ENCODE data around the gene NFIA.

The NFIA gene

DNA sequence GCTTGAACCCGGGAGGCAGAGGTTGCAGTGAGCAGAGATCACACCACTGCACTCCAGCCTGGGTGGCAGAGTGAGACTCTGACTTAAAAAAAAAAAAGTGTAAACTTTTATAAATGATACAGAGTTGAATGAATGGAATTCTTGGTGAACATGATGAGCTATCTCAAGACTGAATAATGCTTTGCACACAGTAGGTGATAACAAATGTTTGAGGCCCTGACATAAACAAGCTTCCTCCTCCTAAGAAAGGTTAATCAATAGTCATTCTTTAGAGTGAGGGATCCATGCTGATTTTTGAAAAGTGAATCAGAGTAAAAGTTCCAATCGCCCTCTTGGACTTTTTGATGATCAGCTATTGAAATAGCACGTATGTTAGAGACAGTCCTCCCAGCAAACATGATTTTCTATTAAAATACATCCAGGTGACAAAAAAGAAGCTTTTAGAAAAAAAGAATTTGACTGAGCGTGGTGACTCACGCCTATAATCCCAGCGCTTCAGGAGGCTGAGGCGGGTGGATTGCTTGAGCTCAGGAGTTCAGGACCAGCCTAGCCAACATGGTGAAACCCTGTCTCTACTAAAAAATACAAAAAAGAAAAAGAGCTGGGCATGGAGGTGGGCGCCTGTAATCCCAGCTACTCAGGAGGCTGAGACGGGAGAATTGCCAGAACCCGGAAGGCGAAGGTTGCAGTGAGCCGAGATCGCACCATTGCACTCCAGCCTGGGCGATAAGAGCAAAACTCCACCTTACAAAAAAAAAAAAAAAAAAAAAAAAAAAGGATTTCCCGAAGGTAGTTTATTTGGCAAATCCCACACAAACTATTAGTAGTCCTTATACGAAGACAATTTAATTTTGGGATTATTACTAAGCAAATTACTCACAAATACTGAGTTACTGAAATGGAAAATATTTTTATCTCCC is 181.8 kb downstream of the NFIA start:
- no peak overlapping the region for H3K4me3 ChIP-seq (IDR thresholded peaks at IDR 0.05; ENCODE audit: insufficient read depth, low read depth, low read length)
- H3K27me3 ChIP-seq (ENCODE audit: insufficient read depth, low read depth) = no peaks in the 10 kb centered on the region
- H3K4me1 ChIP-seq (ENCODE audit: low read depth, poor library complexity, severe bottlenecking) = no peaks in the 10 kb centered on the region
- H3K36me3 ChIP-seq (ENCODE audit: insufficient read depth) = no peaks in the 10 kb centered on the region
- TF ChIP-seq, protein P1, sequence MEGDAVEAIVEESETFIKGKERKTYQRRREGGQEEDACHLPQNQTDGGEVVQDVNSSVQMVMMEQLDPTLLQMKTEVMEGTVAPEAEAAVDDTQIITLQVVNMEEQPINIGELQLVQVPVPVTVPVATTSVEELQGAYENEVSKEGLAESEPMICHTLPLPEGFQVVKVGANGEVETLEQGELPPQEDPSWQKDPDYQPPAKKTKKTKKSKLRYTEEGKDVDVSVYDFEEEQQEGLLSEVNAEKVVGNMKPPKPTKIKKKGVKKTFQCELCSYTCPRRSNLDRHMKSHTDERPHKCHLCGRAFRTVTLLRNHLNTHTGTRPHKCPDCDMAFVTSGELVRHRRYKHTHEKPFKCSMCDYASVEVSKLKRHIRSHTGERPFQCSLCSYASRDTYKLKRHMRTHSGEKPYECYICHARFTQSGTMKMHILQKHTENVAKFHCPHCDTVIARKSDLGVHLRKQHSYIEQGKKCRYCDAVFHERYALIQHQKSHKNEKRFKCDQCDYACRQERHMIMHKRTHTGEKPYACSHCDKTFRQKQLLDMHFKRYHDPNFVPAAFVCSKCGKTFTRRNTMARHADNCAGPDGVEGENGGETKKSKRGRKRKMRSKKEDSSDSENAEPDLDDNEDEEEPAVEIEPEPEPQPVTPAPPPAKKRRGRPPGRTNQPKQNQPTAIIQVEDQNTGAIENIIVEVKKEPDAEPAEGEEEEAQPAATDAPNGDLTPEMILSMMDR (conservative IDR thresholded peaks at IDR 0.05; ENCODE audit: low read depth, low read length) = no peak
- no peak overlapping the region for H3K4me2 ChIP-seq
- H3K9ac ChIP-seq = no peak overlapping the region
- no peaks in the 10 kb centered on the region for H4K20me1 ChIP-seq (ENCODE audit: insufficient read depth)
- no peaks in the 10 kb centered on the region for H3K79me2 ChIP-seq (ENCODE audit: insufficient read depth, low read depth)
- H3K27ac ChIP-seq = no peak overlapping the region
- no peak overlapping the region for H2AFZ ChIP-seq (ENCODE audit: low read depth)

DNA sequence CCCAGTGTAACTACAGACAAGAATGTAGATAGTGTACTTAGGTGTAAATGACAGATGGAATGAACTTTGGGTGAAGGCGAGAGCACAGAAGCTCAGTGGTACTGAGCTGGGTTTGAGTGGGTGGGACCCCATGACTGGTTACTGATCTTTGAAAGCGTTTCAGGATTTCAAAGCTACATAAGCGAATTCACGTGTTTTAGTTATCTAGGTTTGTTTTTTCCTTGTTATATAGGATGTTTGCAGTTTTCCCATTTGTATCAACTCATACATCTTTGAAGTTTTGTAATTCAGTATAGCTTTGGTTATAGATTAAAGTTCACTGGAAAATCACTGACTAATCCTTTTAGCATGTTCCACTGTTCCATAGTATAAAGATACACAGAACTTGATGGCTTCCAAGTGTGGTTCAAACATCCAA is 182.5 kb downstream of the NFIA start:
- H4K20me1 ChIP-seq (ENCODE audit: insufficient read depth) = no peaks in the 10 kb centered on the region
- TF ChIP-seq, protein P1 (conservative IDR thresholded peaks at IDR 0.05; ENCODE audit: low read depth, low read length) = no peak
- H3K4me1 ChIP-seq (ENCODE audit: low read depth, poor library complexity, severe bottlenecking) = no peaks in the 10 kb centered on the region
- no peaks in the 10 kb centered on the region for H3K36me3 ChIP-seq (ENCODE audit: insufficient read depth)
- H2AFZ ChIP-seq (ENCODE audit: low read depth) = no peak overlapping the region
- no peak overlapping the region for H3K27ac ChIP-seq
- no peaks in the 10 kb centered on the region for H3K27me3 ChIP-seq (ENCODE audit: insufficient read depth, low read depth)
- no peaks in the 10 kb centered on the region for H3K79me2 ChIP-seq (ENCODE audit: insufficient read depth, low read depth)
- no peak overlapping the region for H3K4me2 ChIP-seq
- H3K9ac ChIP-seq = no peak overlapping the region
- H3K4me3 ChIP-seq (IDR thresholded peaks at IDR 0.05; ENCODE audit: insufficient read depth, low read depth, low read length) = no peak overlapping the region

DNA sequence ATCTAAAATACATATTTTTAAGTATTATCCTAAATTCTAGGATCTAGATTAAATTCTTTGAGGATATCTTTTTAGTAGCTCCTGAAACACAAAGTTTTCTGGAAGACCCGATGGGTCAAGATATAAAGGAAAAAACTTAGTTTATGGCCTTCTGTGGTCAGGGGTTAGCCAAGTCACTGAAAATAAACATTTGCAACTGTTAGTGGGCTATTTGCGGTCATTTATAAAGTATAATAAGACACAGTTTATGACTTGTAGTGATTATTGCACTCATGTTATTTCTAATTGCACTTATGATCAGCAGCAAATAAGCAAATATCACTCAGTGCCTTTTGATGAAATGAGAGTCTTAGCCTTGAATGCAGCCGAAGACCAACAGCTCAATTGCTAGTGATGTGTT is 183.3 kb downstream of the NFIA start:
- no peak overlapping the region for H3K4me3 ChIP-seq (IDR thresholded peaks at IDR 0.05; ENCODE audit: insufficient read depth, low read depth, low read length)
- no peak overlapping the region for H3K9ac ChIP-seq
- no peaks in the 10 kb centered on the region for H3K36me3 ChIP-seq (ENCODE audit: insufficient read depth)
- H3K27me3 ChIP-seq (ENCODE audit: insufficient read depth, low read depth) = no peaks in the 10 kb centered on the region
- H4K20me1 ChIP-seq (ENCODE audit: insufficient read depth) = no peaks in the 10 kb centered on the region
- H3K79me2 ChIP-seq (ENCODE audit: insufficient read depth, low read depth) = no peaks in the 10 kb centered on the region
- TF ChIP-seq, protein P1 (conservative IDR thresholded peaks at IDR 0.05; ENCODE audit: low read depth, low read length) = no peak
- no peak overlapping the region for H2AFZ ChIP-seq (ENCODE audit: low read depth)
- H3K4me1 ChIP-seq (ENCODE audit: low read depth, poor library complexity, severe bottlenecking) = no peaks in the 10 kb centered on the region
- no peak overlapping the region for H3K4me2 ChIP-seq
- no peak overlapping the region for H3K27ac ChIP-seq

DNA sequence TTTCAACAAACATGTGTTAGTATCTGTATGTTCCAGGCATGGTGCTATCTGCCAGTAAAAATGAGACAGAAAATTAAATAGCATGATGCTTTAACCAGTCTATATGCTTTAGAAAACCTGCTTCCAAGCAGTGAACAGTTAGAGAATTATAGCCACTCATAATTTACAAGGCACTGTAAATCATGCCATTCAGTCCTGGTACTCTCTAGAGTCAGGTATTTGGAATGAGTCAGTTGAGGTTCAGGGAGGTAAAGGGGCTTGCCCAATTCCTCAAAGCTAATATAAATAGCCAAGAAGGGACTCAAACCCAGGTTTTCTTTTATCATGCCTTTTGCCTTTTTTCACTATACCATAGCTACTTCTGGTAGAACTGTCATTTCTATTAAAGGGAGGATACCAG is 184.4 kb downstream of the NFIA start:
- TF ChIP-seq, protein P1 (conservative IDR thresholded peaks at IDR 0.05; ENCODE audit: low read depth, low read length) = no peak
- Histone ChIP-seq H3K27me3 (ENCODE audit: insufficient read depth, low read depth) (no peaks in the 10 kb centered on the region), H4K20me1 (ENCODE audit: insufficient read depth) (no peaks in the 10 kb centered on the region), H3K36me3 (ENCODE audit: insufficient read depth) (no peaks in the 10 kb centered on the region), H3K27ac (no peak overlapping the region), H3K4me2 (no peak overlapping the region), H3K79me2 (ENCODE audit: insufficient read depth, low read depth) (no peaks in the 10 kb centered on the region), H3K4me3 (IDR thresholded peaks at IDR 0.05; ENCODE audit: insufficient read depth, low read depth, low read length) (no peak overlapping the region), H3K9ac (no peak overlapping the region), H2AFZ (ENCODE audit: low read depth) (no peak overlapping the region), H3K4me1 (ENCODE audit: low read depth, poor library complexity, severe bottlenecking) (no peaks in the 10 kb centered on the region)
